ENCODE measurements around the gene OR10G3.

The OR10G3 gene

DNA sequence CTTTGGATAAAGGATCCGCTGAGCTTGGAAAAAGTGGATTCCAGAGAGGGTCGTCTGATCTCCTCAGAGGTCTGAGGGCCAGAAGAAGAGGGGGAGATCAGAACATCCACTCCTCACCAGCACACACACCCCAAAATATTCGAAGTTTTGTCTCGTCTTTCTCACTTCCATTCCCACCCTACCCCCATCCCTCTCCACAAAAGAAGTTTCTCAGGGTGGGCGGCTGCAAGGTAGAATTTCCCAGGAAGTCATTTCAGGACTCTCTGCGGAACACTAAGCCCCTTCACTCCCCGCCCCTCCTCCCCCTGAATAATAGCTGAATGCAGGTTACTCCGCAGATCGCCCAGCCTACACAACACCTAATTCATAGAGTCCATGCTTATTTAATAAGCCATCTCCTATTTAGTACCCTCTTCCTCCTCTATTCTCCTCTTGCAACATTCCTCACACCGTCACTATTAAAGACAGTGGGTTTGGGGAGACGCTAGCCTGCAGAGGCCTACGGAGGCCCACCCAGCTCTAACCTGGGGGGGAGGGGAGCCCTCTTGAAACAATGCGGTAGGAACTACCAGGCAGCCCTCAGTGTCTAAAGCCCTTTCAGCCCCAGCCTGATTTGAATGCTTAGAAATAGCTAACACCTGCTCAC, 53.1 kb downstream of the OR10G3 start:
- H3F3A ChIP-seq (ENCODE audit: low read depth), result no peaks in the 10 kb centered on the region
- H3K9me2 ChIP-seq (replicated peaks; ENCODE audit: low read depth, low read length), result no peaks in the 10 kb centered on the region
- no peaks in the 10 kb centered on the region for H3K36me3 ChIP-seq (ENCODE audit: insufficient read depth, low read length)
- H3K9me3 ChIP-seq (ENCODE audit: insufficient read depth, low read depth, low read length), result no peaks in the 10 kb centered on the region
- no peaks in the 10 kb centered on the region for H4K20me1 ChIP-seq (ENCODE audit: insufficient read depth, low read length, poor library complexity, severe bottlenecking)
- H3K4me2 ChIP-seq (ENCODE audit: low read depth, low read length, poor library complexity, severe bottlenecking), result peak overlapping the region; percentile 75
- H3K9ac ChIP-seq (ENCODE audit: low read depth, low read length, poor library complexity, severe bottlenecking), result peak overlapping the region; percentile 70
- no peaks in the 10 kb centered on the region for H3K27me3 ChIP-seq (ENCODE audit: insufficient read depth, low read length, poor library complexity, severe bottlenecking)
- H3K4me1 ChIP-seq (ENCODE audit: insufficient read depth, low read length, poor library complexity, severe bottlenecking), result peaks cover 13% of the 10 kb centered on the region
- peak overlapping the region; percentile 86 for H3K4me3 ChIP-seq (ENCODE audit: low read length, poor library complexity, severe bottlenecking)
- H3K79me2 ChIP-seq (ENCODE audit: insufficient read depth, low read length), result no peaks in the 10 kb centered on the region
- no peak for TF ChIP-seq EZH2phosphoT487 (IDR thresholded peaks at IDR 0.05; ENCODE audit: borderline replicate concordance)
- no peak for TF ChIP-seq CTCF (conservative IDR thresholded peaks at IDR 0.05; ENCODE audit: low read length)
- peak overlapping the region; percentile 99 for H2AFZ ChIP-seq (ENCODE audit: low read length)

GRCh38 chr14:21525962-21526671, 53.8 kb downstream of the OR10G3 start, which contains the start of gene SALL2:
Gene SALL2 (minus strand): TSS chr14:21526346. CDS start chr14:21526127, 219 bp downstream.
- no peaks in the 10 kb centered on the region for H3K79me2 ChIP-seq (ENCODE audit: insufficient read depth, low read length)
- H3K9me2 ChIP-seq (replicated peaks; ENCODE audit: low read depth, low read length), result no peaks in the 10 kb centered on the region
- H3F3A ChIP-seq (ENCODE audit: low read depth), result no peaks in the 10 kb centered on the region
- H3K4me1 ChIP-seq (ENCODE audit: insufficient read depth, low read length, poor library complexity, severe bottlenecking), result peaks cover 13% of the 10 kb centered on the region
- peak within 1 kb of the TSS; percentile 70 for H3K9ac ChIP-seq (ENCODE audit: low read depth, low read length, poor library complexity, severe bottlenecking)
- TF ChIP-seq CTCF (conservative IDR thresholded peaks at IDR 0.05; ENCODE audit: low read length), result no peak
- no peak for TF ChIP-seq EZH2phosphoT487 (IDR thresholded peaks at IDR 0.05; ENCODE audit: borderline replicate concordance)
- peak within 1 kb of the TSS; percentile 75 for H3K4me2 ChIP-seq (ENCODE audit: low read depth, low read length, poor library complexity, severe bottlenecking)
- peak within 1 kb of the TSS; percentile 99 for H2AFZ ChIP-seq (ENCODE audit: low read length)
- peak within 1 kb of the TSS; percentile 86 for H3K4me3 ChIP-seq (ENCODE audit: low read length, poor library complexity, severe bottlenecking)
- H3K9me3 ChIP-seq (ENCODE audit: insufficient read depth, low read depth, low read length), result no peaks in the 10 kb centered on the region
- no peaks in the 10 kb centered on the region for H3K36me3 ChIP-seq (ENCODE audit: insufficient read depth, low read length)
- H4K20me1 ChIP-seq (ENCODE audit: insufficient read depth, low read length, poor library complexity, severe bottlenecking), result no peaks in the 10 kb centered on the region
- no peaks in the 10 kb centered on the region for H3K27me3 ChIP-seq (ENCODE audit: insufficient read depth, low read length, poor library complexity, severe bottlenecking)

DNA sequence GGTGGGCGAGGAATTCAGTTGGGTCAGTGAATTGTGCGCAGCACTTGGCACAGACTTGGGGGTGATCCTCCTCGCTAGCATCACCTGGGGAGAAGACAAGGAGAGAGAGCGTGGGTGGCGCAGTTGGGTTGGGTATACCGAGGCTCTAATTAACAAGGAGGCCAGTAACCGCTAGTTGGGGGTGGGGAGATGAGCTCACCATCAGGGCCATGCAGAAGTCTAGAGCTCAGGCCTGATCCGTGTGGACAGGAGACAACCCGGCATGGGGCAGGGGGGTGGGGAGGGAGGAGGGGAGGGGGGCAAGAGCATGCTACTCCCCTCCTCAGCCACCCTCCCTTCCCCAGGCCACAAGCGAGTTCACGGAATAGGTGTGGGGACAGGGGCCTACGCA, 54.3 kb downstream of the OR10G3 start:
- Histone ChIP-seq H3K4me2 (ENCODE audit: low read depth, low read length, poor library complexity, severe bottlenecking) (peak overlapping the region; percentile 75), H2AFZ (ENCODE audit: low read length) (peak overlapping the region; percentile 99; the same call in 1 of the 2 replicates), H3K9me2 (replicated peaks; ENCODE audit: low read depth, low read length) (no peaks in the 10 kb centered on the region), H3F3A (ENCODE audit: low read depth) (no peaks in the 10 kb centered on the region), H3K4me1 (ENCODE audit: insufficient read depth, low read length, poor library complexity, severe bottlenecking) (peaks cover 13% of the 10 kb centered on the region), H3K36me3 (ENCODE audit: insufficient read depth, low read length) (no peaks in the 10 kb centered on the region), H3K79me2 (ENCODE audit: insufficient read depth, low read length) (no peaks in the 10 kb centered on the region), H3K9ac (ENCODE audit: low read depth, low read length, poor library complexity, severe bottlenecking) (peak overlapping the region; percentile 70), H3K27me3 (ENCODE audit: insufficient read depth, low read length, poor library complexity, severe bottlenecking) (no peaks in the 10 kb centered on the region), H3K4me3 (ENCODE audit: low read length, poor library complexity, severe bottlenecking) (peak overlapping the region; percentile 86), H3K9me3 (ENCODE audit: insufficient read depth, low read depth, low read length) (no peaks in the 10 kb centered on the region), H4K20me1 (ENCODE audit: insufficient read depth, low read length, poor library complexity, severe bottlenecking) (no peaks in the 10 kb centered on the region)
- TF ChIP-seq EZH2phosphoT487 (IDR thresholded peaks at IDR 0.05; ENCODE audit: borderline replicate concordance) (no peak), CTCF (conservative IDR thresholded peaks at IDR 0.05; ENCODE audit: low read length) (no peak)

Measured in Loucy (cell line).